ENCODE data around the gene ACAN.

ACAN gene

GRCh38 chr15:88802250-88802990, 816 bp upstream of the ACAN start:
- DNase-seq: no peak

GRCh38 chr15:88802991-88803240, 320 bp upstream of the ACAN start:
- no peak for DNase-seq

GRCh38 chr15:88803920-88804247, 648 bp downstream of the ACAN start:
- DNase-seq: no peak

GRCh38 chr15:88804257-88804656, 1.0 kb downstream of the ACAN start:
- no peak for DNase-seq

GRCh38 chr15:88805031-88805780, 2.0 kb downstream of the ACAN start:
- DNase-seq: peak in 1 of 2 donors; percentile 19

- no peak for DNase-seq
Observed at GRCh38 chr15:88810446-88810845, 7.2 kb downstream of the ACAN start.

- no peak for DNase-seq
Observed at GRCh38 chr15:88812133-88812532, 8.9 kb downstream of the ACAN start.

- no peak for DNase-seq
Observed at GRCh38 chr15:88813960-88814359, 10.7 kb downstream of the ACAN start.

- no peak for DNase-seq
Observed at GRCh38 chr15:88814393-88814792, 11.2 kb downstream of the ACAN start.

GRCh38 chr15:88818920-88819319, 15.7 kb downstream of the ACAN start:
- no peak for DNase-seq

- DNase-seq: no peak
Observed at GRCh38 chr15:88821993-88822392, 18.8 kb downstream of the ACAN start.

GRCh38 chr15:88828791-88829190, 25.6 kb downstream of the ACAN start:
- no peak for DNase-seq

GRCh38 chr15:88830016-88830415, 26.8 kb downstream of the ACAN start:
- no peak for DNase-seq

- no peak for DNase-seq
Observed at GRCh38 chr15:88832820-88833730, 29.8 kb downstream of the ACAN start.

- DNase-seq: no peak
Observed at GRCh38 chr15:88833731-88834100, 30.5 kb downstream of the ACAN start.

GRCh38 chr15:88834211-88834812, 31.1 kb downstream of the ACAN start:
- DNase-seq: peak; percentile 20 to 24

- DNase-seq: no peak
Observed at GRCh38 chr15:88835119-88835518, 31.9 kb downstream of the ACAN start.

- no peak for DNase-seq
Observed at GRCh38 chr15:88835646-88836045, 32.4 kb downstream of the ACAN start.

- no peak for DNase-seq
Observed at GRCh38 chr15:88838667-88839066, 35.4 kb downstream of the ACAN start.

- no peak for DNase-seq
Observed at GRCh38 chr15:88839146-88839545, 35.9 kb downstream of the ACAN start.

- no peak for DNase-seq
Observed at GRCh38 chr15:88839961-88840360, 36.7 kb downstream of the ACAN start.

- no peak for DNase-seq
Observed at GRCh38 chr15:88841236-88841635, 38.0 kb downstream of the ACAN start.

GRCh38 chr15:88842156-88842555, 38.9 kb downstream of the ACAN start:
- DNase-seq: no peak

GRCh38 chr15:88843334-88843733, 40.1 kb downstream of the ACAN start:
- DNase-seq: no peak
